Naive B cell (primary cell): Measurements from ENCODE around the gene NPPB. TPM values are rescaled to one million over a fixed set of nuclear protein-coding genes. Genes with fewer than 3 reads are reported as not detected.

Experiments
- ATAC-seq, 2 donors: fragments of 150-1000 bp; cut with Tn5 transposase; 2 replicates each; pipeline ENCODE4 v1.10.0; 2021; ENCODE audit warnings: low read depth in 2 of 2, mild to moderate bottlenecking in 2 of 2, moderate library complexity in 2 of 2
- DNase-seq: peaks from one replicate; pipeline ENCODE4 v3.0.0; 2022
- H3K27ac Mint-ChIP-seq, 6 donors: one replicate each; pipeline ENCODE4 v1.8.0; 2020 to 2022; ENCODE audit warnings: mild to moderate bottlenecking in 6 of 6, mixed read lengths in 6 of 6, moderate library complexity in 5 of 6, inconsistent platforms in 2 of 6
- H3K27me3 Mint-ChIP-seq, 3 donors: one replicate each; pipeline ENCODE4 v1.8.0; 2021 to 2022; ENCODE audit warnings: mixed read lengths in 3 of 3, mild to moderate bottlenecking in 1 of 3
- H3K36me3 Mint-ChIP-seq, 2 donors: one replicate each; pipeline ENCODE4 v1.8.0; 2020 to 2022; ENCODE audit warnings: mixed read lengths in 2 of 2, inconsistent platforms in 1 of 2, mild to moderate bottlenecking in 1 of 2
- H3K4me1 Mint-ChIP-seq, 3 donors: one replicate each; pipeline ENCODE4 v1.8.0; 2020 to 2022; ENCODE audit warnings: mixed read lengths in 3 of 3, inconsistent platforms in 1 of 3, mild to moderate bottlenecking in 1 of 3, moderate library complexity in 1 of 3
- H3K4me3 Mint-ChIP-seq, 8 donors: one replicate each; pipeline ENCODE4 v1.8.0; 2020 to 2022; ENCODE audit warnings: mild to moderate bottlenecking in 8 of 8, mixed read lengths in 8 of 8, moderate library complexity in 8 of 8, inconsistent platforms in 2 of 8
- H3K9me3 Mint-ChIP-seq, 7 donors: one replicate each; pipeline ENCODE4 v1.8.0; 2020 to 2022; ENCODE audit warnings: mixed read lengths in 7 of 7, mild to moderate bottlenecking in 5 of 7, inconsistent platforms in 2 of 7, moderate library complexity in 1 of 7
- polyA plus RNA-seq, 6 donors: library from polyadenylated mRNA; unstranded; fragments of 300-500 nt; fragmentation: Illumina TruSeq; gene quantifications; one replicate each; pipeline ENCODE4 v1.2.3, GENCODE V29; 2021; ENCODE audit warnings: low read depth in 6 of 6

The NPPB gene
- polyA plus RNA-seq, 6 donors from 2014 or later = not detected

- Mint-ChIP-seq H3K4me3 (no peak overlapping the region), H3K4me1 (peaks cover 5 to 8% (median 5%) of the 10 kb centered on the region in 3 donors), H3K9me3 (no peaks in the 10 kb centered on the region), H3K27ac (no peak overlapping the region), H3K36me3 (no peaks in the 10 kb centered on the region), H3K27me3 (peaks cover 13 to 35% (median 24%) of the 10 kb centered on the region in 3 donors)
- DNase-seq (no peak), ATAC-seq (no peak)
Observed at GRCh38 chr1:11891433-11892186, 32.9 kb upstream of the NPPB start.

DNA sequence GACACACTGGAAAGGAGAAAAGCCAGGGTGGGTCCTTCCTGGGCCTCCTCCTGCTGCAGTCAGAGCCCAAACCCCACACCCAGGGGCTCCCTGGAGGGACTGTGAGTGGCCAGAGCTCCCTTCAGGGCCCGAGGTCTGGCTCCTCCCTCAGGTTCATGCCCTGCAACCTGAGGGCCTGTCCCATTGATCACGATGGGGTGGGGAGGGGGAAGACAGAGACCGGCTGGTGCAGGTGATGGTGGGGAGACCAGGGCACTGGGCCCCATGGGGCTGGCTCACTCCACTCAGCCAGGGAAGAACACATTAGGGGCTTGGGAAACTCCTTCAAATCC lies 30.1 kb upstream of the NPPB start:
- no peaks in the 10 kb centered on the region for H3K9me3 Mint-ChIP-seq
- H3K4me1 Mint-ChIP-seq = peaks cover 2 to 4% (median 3%) of the 10 kb centered on the region in 3 donors
- no peak for DNase-seq
- H3K36me3 Mint-ChIP-seq = no peaks in the 10 kb centered on the region
- no peak for ATAC-seq
- H3K27me3 Mint-ChIP-seq = peaks cover 10 to 19% (median 11%) of the 10 kb centered on the region in 3 donors
- no peak overlapping the region for H3K27ac Mint-ChIP-seq
- no peak overlapping the region for H3K4me3 Mint-ChIP-seq

GRCh38 chr1:11888206-11888876 lies 29.6 kb upstream of the NPPB start:
- no peak overlapping the region for H3K27ac Mint-ChIP-seq
- no peak for DNase-seq
- H3K27me3 Mint-ChIP-seq = peaks cover 8 to 17% (median 9%) of the 10 kb centered on the region in 3 donors
- ATAC-seq = no peak
- no peaks in the 10 kb centered on the region for H3K4me1 Mint-ChIP-seq
- H3K36me3 Mint-ChIP-seq = no peaks in the 10 kb centered on the region
- no peaks in the 10 kb centered on the region for H3K9me3 Mint-ChIP-seq
- no peak overlapping the region for H3K4me3 Mint-ChIP-seq

GRCh38 chr1:11887666-11888007 lies 28.9 kb upstream of the NPPB start:
- no peaks in the 10 kb centered on the region for H3K4me1 Mint-ChIP-seq
- H3K27ac Mint-ChIP-seq = no peak overlapping the region
- H3K27me3 Mint-ChIP-seq = peaks cover 9 to 24% (median 13%) of the 10 kb centered on the region in 3 donors
- no peaks in the 10 kb centered on the region for H3K9me3 Mint-ChIP-seq
- no peak overlapping the region for H3K4me3 Mint-ChIP-seq
- ATAC-seq (no peak), DNase-seq (no peak)
- H3K36me3 Mint-ChIP-seq = no peaks in the 10 kb centered on the region

GRCh38 chr1:11886986-11887665 lies 28.4 kb upstream of the NPPB start:
- no peak overlapping the region for H3K4me3 Mint-ChIP-seq

DNA sequence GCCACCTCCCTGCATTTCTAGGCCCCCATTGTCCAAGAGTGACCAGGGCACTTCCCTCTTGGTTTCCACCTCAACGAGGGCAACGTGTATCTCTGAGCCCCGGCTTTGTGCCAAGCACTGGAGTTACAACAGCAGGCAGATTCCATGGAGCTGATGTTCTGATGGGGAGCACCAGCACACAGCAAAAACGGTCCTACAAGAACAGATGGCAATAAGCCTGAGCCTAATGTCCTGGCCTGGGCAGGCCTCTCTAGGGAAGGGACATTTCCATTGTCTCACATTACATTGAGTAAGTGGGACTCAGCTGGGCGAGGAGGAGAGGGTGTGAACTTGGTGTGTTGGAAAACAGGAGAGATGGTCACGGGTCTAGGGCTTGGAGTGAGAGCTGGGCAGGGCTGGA lies 27.2 kb upstream of the NPPB start:
- no peaks in the 10 kb centered on the region for H3K9me3 Mint-ChIP-seq

More at GRCh38 chr1:11886986-11887665, 28.4 kb upstream of the NPPB start:
- ATAC-seq (no peak), DNase-seq (no peak)
- peaks cover 9 to 27% (median 10%) of the 10 kb centered on the region in 3 donors for H3K27me3 Mint-ChIP-seq
- no peaks in the 10 kb centered on the region for H3K9me3 Mint-ChIP-seq
- no peak overlapping the region for H3K27ac Mint-ChIP-seq
- H3K36me3 Mint-ChIP-seq = no peaks in the 10 kb centered on the region
- H3K4me1 Mint-ChIP-seq = no peaks in the 10 kb centered on the region

GRCh38 chr1:11882814-11883538 lies 24.2 kb upstream of the NPPB start:
- Mint-ChIP-seq H3K4me1 (no peaks in the 10 kb centered on the region), H3K4me3 (no peak overlapping the region), H3K27ac (no peak overlapping the region), H3K9me3 (no peaks in the 10 kb centered on the region), H3K27me3 (peaks cover 0 to 40% (median 18%) of the 10 kb centered on the region in 3 donors), H3K36me3 (no peaks in the 10 kb centered on the region)
- ATAC-seq (no peak), DNase-seq (no peak)

More for the DNA sequence above, 27.2 kb upstream of the NPPB start:
- ATAC-seq (no peak), DNase-seq (no peak)
- Mint-ChIP-seq H3K27ac (no peak overlapping the region), H3K27me3 (peaks cover 9 to 36% (median 18%) of the 10 kb centered on the region in 3 donors), H3K36me3 (no peaks in the 10 kb centered on the region), H3K4me3 (no peak overlapping the region), H3K4me1 (no peaks in the 10 kb centered on the region)

GRCh38 chr1:11881749-11882441 lies 23.1 kb upstream of the NPPB start:
- Mint-ChIP-seq H3K27me3 (peaks cover 3 to 44% (median 22%) of the 10 kb centered on the region in 3 donors), H3K27ac (no peak overlapping the region)

DNA sequence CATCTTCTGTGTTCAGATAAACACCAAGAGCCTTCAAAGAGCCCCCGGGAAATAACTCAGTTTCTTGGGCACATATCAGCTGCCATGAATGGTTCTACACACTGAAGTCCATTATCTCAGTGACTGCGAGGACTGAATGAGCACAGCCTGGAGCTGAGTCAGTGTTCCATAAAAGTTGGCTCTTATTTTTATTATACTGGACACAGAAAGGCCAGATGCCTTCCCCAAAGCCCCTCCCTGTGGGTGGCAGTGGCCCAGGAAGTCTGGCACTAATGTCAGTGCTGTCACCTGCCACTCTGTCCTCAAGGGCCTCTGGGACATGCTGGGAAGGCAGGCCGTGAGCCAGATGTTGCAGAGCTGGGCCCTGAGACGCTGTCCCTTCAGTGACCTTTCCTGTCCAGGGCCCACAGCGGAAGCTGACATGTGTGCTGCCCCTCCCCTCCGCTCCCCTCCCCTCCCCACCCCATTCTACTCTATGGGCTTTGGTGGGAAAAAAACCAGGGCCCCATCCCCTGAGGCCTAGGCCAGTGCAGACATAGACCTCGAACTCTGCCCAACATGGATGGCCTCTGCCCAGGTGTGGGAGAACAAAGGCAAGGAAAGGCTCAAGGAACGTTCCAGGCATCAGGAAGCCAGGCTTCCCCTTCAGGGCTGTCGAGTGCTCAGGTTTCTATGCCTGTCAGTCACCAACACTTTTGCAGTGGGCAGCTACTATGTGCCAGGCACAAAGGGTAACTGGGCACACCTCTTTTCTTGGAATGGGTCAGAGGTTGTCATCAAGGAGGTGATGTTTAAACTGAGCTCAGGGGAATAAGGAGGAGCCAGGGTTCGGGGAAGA lies 22.4 kb upstream of the NPPB start:
- H3K36me3 Mint-ChIP-seq = no peaks in the 10 kb centered on the region
- H3K4me1 Mint-ChIP-seq = no peaks in the 10 kb centered on the region
- H3K27ac Mint-ChIP-seq = no peak overlapping the region
- H3K4me3 Mint-ChIP-seq = no peak overlapping the region
- DNase-seq = no peak
- no peak for ATAC-seq
- H3K9me3 Mint-ChIP-seq = no peaks in the 10 kb centered on the region
- H3K27me3 Mint-ChIP-seq = peaks cover 9 to 48% (median 30%) of the 10 kb centered on the region in 3 donors

More at GRCh38 chr1:11881749-11882441, 23.1 kb upstream of the NPPB start:
- H3K4me1 Mint-ChIP-seq = no peaks in the 10 kb centered on the region
- no peak overlapping the region for H3K4me3 Mint-ChIP-seq
- DNase-seq (no peak), ATAC-seq (no peak)
- H3K36me3 Mint-ChIP-seq = no peaks in the 10 kb centered on the region
- H3K9me3 Mint-ChIP-seq = no peaks in the 10 kb centered on the region

- ATAC-seq = no peak
- H3K9me3 Mint-ChIP-seq = no peaks in the 10 kb centered on the region
- H3K27me3 Mint-ChIP-seq = peaks cover 9 to 47% (median 30%) of the 10 kb centered on the region in 3 donors
- no peak overlapping the region for H3K4me3 Mint-ChIP-seq
- no peaks in the 10 kb centered on the region for H3K36me3 Mint-ChIP-seq
- no peak overlapping the region for H3K27ac Mint-ChIP-seq
- no peaks in the 10 kb centered on the region for H3K4me1 Mint-ChIP-seq
- DNase-seq = no peak
Observed at GRCh38 chr1:11880181-11880575, 21.4 kb upstream of the NPPB start.

DNA sequence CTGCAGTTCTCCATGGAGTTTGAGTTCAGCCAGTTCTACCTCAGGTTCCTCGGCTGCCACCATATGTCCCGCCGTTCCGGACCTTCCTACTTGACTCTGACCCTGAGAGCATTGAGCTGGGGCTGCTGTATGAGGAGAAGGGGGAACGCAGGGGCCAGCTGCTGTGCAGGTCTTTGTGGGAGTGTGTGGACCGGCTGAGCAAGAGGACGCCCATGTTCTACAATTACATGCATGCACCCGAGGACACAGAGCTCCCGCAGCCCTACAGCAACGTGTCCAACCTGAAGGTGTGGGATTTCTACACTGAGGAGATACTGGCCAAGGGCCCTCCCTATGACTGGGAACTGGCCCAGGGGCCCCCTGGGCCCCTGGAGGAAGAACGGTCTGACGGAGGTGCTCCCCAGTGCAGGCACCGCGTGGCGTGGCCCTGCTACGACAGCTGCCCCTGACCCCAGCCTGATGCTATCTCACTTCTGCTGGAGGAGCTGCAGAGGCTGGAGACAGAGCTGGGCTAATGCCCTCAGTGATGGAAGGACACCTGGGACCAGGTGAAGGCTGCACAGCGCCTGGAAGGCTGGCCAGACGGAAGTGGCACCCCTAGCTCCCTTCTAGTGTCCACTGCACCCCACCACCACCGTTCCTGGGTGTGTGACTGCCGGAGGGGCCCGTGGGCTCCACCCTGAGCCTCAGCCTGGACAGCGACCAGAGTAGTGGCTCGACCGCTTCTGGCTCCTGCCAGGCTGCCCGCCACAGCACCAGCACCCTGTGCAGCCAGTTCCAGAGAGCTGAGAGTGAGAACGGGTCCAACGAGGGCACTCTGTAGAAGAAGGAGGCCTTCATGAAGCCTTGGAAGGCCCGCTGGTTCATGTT lies 20.8 kb upstream of the NPPB start:
- Mint-ChIP-seq H3K36me3 (no peaks in the 10 kb centered on the region), H3K4me1 (no peaks in the 10 kb centered on the region), H3K4me3 (no peak overlapping the region), H3K27me3 (peaks cover 9 to 49% (median 31%) of the 10 kb centered on the region in 3 donors), H3K9me3 (no peaks in the 10 kb centered on the region), H3K27ac (no peak overlapping the region)
- ATAC-seq = no peak
- DNase-seq = no peak

GRCh38 chr1:11878891-11879190 lies 20.1 kb upstream of the NPPB start:
- Mint-ChIP-seq H3K27me3 (peaks cover 9 to 56% (median 38%) of the 10 kb centered on the region in 3 donors), H3K27ac (no peak overlapping the region), H3K4me1 (no peaks in the 10 kb centered on the region), H3K9me3 (peaks cover 0 to 2% (median 0%) of the 10 kb centered on the region in 7 donors), H3K4me3 (no peak overlapping the region), H3K36me3 (no peaks in the 10 kb centered on the region)
- ATAC-seq (no peak), DNase-seq (no peak)
